GM21367 (cell line): ENCODE data around the gene PSTPIP1.
"Not testable (repeated sequence)": the region's sequence is repeated elsewhere in the genome, so short reads cannot be mapped to it uniquely, and the experiment has no call there.

Source experiments
- ATAC-seq: cut with Tn5 transposase; IDR thresholded peaks from one replicate; pipeline ENCODE4 v1.9.1; 2021; ENCODE audit not compliant: unreplicated experiment

PSTPIP1 gene

GRCh38 chr15:76994971-76995945 lies at the start of gene PSTPIP1:
PSTPIP1 (plus strand) TSS chr15:76995126; CDS start chr15:76995574, 448 bp downstream.
- ATAC-seq, result no peak

DNA sequence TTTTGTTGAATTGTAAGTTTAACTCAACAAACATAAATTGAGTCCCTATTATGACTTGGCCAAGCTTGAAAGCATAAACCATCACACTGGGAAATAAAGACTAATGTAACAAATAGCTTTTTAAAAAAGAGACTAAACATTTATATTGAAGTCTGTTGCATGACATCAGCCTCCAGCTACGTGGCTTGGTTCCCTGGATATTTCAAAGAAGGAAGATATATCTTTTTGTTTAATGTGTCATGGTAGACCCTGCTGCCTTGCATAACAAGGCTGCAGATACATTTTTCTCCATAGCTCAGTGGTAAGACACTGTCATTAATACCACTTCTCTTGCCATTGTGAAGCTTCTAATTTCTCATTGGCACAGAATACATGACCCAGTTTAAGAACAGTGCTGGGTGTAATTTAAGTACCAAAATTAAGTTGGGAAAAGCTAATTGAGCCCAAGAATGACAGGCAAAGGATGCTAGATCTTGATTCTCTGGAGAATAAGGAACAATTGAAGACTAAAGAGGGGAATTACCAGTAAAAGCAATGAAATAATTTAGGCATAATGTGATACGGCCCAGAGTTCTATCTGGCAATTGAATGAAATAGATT lies 49.3 kb upstream of the PSTPIP1 start:
- no peak for ATAC-seq

DNA sequence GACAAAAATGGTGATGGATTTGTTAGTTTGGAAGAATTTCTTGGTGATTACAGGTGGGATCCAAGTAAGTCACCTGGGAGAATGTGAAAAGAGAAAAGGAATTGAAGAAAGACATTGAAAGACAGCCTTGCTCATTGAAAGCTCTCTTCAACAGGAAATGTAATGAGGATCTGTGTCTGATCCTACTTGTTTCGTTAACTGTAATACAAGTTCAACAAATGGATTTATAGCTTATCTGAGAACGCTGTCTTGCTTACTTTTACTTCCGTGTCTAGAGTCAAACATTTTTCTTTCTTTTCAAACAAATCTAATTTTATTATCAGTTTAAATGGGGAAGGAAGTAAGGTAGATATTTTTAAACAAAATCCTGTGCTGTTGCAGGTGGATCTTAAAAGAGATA lies 47.5 kb upstream of the PSTPIP1 start:
- ATAC-seq, result no peak

GRCh38 chr15:76951220-76951619 lies 43.7 kb upstream of the PSTPIP1 start:
- no peak for ATAC-seq

GRCh38 chr15:76953913-76954312 lies 41.0 kb upstream of the PSTPIP1 start:
- no peak for ATAC-seq

DNA sequence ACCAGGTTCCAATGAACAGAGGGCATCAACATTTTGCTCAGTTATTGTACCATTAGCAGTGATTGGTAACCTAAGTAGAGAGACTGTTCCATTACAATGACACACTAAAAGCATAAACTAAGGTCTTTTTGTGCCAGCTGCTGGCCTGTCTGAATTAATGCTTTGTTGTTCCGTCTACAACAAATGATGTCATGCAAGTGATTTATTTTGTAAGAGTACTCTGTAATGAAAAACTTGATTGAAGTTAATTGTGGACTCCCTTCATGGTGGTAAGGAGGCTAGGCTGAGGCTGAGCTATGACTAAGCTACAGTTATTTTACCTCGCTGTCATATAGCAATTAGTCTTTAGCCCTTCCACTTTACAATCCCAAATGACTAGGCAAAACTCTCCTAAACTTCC lies 40.2 kb upstream of the PSTPIP1 start:
- ATAC-seq, result no peak

DNA sequence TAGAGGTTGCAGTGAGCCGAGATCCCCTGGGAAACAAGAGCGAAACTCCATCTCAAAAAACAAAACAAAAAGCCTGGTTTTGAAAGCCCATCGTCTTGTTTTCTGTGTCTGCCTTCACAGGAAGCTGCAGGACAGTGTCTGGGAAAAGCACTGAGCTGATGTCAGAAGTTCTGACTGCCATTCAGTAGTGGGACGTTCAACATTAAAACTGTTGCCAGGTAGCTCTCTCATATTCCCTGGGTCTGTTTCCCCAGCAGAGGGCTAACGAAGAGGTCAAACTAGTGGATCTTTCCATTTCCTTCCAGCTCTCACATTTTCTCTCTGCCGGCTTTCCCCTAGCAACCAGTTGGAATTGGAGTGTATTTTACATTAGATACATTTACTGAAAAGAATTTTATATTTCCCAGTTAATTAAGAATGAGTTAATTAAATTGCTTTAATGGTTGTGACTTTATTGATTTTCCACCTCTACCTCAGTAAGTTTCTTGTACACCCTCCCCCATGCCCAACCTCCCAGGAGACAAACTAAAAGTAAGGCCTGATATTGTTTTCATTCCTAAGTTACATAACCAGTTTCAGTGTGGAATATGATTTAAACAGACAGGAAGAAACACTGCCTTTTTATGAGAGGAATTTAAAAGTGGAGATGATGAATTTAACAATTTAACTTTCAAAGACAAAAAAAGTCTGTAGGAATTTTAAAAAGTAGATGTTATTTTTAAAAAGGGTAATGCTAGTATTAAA lies 33.5 kb upstream of the PSTPIP1 start:
- no peak for ATAC-seq

GRCh38 chr15:76962337-76963013 lies 32.5 kb upstream of the PSTPIP1 start:
- no peak for ATAC-seq

DNA sequence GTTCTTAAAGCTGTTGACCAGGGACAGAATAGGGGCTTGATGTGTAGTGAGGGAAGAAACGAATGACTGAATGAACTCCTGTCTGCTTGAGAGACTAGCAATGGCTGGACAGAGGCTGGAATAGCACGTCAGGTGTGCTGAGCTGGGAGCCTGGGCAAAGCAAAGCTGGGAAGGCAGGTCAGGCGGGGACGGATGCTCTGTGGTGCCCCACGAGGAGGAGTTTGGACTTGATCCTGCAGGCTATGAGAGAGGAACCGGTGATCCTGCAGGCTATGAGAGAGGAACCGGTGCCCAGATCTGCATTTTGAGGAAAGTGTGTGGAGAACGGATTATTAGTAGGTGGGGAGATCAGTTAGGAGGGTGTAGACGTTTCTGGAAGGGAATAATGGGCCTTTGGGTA lies 31.3 kb upstream of the PSTPIP1 start:
- no peak for ATAC-seq

DNA sequence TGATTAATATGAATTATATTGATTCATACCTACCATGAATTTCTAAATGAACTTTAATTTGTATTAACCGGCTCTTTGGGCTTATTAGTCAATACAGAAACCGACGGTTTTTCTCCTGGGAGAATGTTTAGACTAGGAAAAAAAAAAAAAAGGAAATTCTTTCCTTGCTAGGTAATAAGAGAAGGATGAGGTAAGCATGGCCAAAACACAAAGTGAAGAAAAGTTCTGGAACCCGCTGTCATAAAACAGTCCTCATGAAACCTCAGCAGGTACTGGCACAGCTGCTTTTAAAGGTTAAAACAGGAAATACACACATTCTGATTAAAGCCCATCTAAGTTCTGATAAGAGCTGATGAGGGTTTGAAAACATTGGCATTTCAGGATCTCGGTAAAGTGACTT lies 30.8 kb upstream of the PSTPIP1 start:
- ATAC-seq, result no peak

DNA sequence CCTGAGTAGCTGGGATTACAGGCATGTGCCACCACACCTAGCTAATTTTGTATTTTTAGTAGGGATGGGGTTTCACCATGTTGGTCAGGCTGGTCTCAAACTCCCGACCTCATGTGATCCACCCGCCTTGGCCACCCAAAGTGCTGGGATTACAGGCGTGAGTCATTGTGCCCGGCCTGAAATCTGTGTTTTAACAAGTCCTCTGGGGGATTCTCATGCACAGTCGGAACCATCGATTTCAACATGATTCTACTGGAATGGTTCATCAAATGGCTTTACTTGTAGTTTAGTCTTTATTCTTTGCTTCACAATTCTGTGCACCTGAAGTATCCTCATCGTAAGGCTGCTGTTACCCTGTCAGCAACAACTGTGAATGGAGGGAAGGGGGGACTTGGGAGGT lies 28.9 kb upstream of the PSTPIP1 start:
- ATAC-seq, result not testable (repeated sequence)

DNA sequence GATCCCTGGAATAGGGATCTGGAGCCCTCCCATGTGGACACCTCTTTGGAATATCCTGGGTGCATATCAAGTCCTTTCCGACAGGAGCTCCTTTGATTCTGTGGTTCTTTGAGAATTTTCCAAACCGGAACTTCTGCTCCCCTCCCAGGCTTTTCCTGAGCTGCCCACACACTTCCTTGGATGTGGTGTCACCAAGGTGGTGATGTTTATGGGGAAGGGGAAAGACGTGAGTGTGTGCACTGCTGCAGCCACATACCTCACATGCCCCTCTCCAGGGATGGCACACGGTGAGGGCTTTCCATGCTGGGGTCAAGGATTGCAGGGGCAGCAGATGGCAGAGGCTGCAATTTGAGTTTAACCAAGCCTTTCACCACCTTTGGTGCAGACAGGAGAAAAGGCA lies 27.9 kb upstream of the PSTPIP1 start:
- no peak for ATAC-seq

DNA sequence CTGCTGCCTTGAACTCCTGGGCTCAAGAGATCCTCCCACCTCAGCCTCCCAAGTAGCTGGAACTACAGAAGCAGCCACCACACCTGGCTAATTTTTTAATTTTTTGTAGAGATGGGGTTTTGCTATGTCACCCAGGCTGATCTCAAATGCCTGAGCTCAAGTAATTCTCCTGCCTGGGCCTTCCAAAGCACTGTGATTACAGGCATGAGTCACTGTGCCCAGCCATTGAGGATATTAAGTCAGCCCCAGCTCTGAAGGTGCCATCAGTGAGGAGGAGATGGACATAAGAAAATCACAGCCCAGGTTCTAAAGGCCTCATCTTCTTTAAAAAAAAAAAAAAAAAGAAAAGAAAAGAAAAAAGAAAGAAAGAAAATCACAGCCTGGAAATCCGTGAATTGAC lies 26.6 kb upstream of the PSTPIP1 start:
- ATAC-seq, result no peak

- ATAC-seq, result no peak
Measured at GRCh38 chr15:76972389-76973361, 22.3 kb upstream of the PSTPIP1 start.

DNA sequence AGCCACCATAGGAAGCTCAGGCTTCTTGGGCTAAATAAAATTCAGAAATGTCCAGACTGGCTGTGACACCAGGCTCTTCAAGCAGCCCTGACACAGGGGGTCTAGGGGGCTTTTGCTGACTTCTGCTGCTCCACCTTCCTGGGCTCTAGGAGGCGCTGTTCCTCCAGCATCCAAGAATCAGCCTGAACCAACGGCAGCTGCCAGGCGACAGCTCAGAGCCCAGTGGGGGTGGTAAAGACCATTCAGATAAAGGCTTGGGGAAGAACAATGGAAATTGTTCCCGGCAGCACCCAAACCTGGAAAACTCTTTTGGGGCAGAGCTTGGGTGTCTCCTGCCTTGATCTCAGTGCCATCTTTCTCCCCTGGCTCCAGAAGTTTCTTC lies 21.6 kb upstream of the PSTPIP1 start:
- no peak for ATAC-seq

GRCh38 chr15:76973906-76974305 lies 21.0 kb upstream of the PSTPIP1 start:
- no peak for ATAC-seq

- no peak for ATAC-seq
Measured at GRCh38 chr15:76974456-76975036, 20.4 kb upstream of the PSTPIP1 start.

- no peak for ATAC-seq
Measured at GRCh38 chr15:76976141-76976540, 18.8 kb upstream of the PSTPIP1 start.

DNA sequence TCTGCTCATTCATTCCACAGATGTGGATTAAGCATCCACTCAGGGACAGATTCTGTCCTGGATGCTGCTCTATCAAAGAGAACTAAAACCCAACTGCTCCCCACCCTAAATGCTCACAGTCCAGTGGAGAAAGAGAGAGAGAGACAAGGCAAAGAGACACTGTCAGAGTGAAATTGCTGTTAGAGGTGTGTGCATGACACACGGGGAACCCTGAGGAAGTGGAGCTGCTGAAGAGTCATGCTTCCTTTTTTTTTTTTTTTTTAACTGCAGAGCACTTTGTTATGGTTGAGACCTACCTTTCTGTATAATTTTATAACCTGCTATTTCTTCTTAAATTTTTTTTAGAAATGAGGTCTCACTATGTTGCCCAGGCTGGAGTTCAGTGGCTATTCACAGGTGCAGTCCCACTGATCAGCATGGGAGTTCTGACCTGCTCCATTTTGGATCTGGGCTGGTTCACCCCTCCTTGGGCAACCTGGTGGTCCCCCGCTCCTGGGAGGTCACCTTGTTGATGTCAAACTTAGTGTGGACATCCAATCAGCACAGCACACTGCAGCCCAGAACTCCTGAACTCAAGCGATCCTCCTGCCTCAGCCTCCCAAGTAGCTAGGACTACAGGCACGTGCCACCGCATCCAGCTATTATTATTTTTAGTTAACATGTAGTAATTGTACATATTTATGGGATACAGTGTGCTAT lies 18.2 kb upstream of the PSTPIP1 start:
- ATAC-seq, result no peak
